SJCRH30 (cell line): ENCODE measurements around the gene ELMOD2. TPM values are rescaled to one million over a fixed set of nuclear protein-coding genes. Genes with fewer than 3 reads are reported as not detected.
"Not testable (repeated sequence)": the region's sequence is repeated elsewhere in the genome, so short reads cannot be mapped to it uniquely, and the experiment has no call there.

Source experiments
- DNase-seq, 2 experiments: peaks; one replicate each; pipeline ENCODE4 v3.0.0-alpha.2; 2015 to 2020
- H3K27ac ChIP-seq: fragments of 250-450 bp; sonication (Bioruptor Pico); 2 replicates; pipeline ENCODE4 v1.5.1; 2020; ENCODE audit warnings: mild to moderate bottlenecking, moderate library complexity
- H3K27me3 ChIP-seq: fragments of 250-450 bp; sonication (Bioruptor Pico); 2 replicates; pipeline ENCODE4 v1.5.1; 2020; ENCODE audit warnings: mild to moderate bottlenecking, moderate library complexity
- H3K36me3 ChIP-seq: fragments of 250-450 bp; sonication (Bioruptor Pico); 2 replicates; pipeline ENCODE4 v1.5.1; 2020; ENCODE audit warnings: mild to moderate bottlenecking, moderate library complexity
- H3K4me1 ChIP-seq: fragments of 250-450 bp; sonication (Bioruptor Pico); 2 replicates; pipeline ENCODE4 v1.5.1; 2020; ENCODE audit warnings: mild to moderate bottlenecking, moderate library complexity
- H3K4me3 ChIP-seq: fragments of 250-450 bp; sonication (Bioruptor Pico); 2 replicates; pipeline ENCODE4 v1.5.1; 2020; ENCODE audit warnings: mild to moderate bottlenecking, moderate library complexity
- H3K9me3 ChIP-seq: fragments of 250-450 bp; sonication (Bioruptor Pico); replicated peaks from 2 replicates; pipeline ENCODE4 v1.5.1; 2020; ENCODE audit warnings: mild to moderate bottlenecking, moderate library complexity
- total RNA-seq: library from RNA; depleted of rRNA; stranded (reverse); fragments of >200 nt; shearing (Covaris generic); gene quantifications from 2 replicates; pipeline ENCODE4 v1.2.3, GENCODE V29; 2014; rRNA removed

The ELMOD2 gene
- 23.2 and 26.9 TPM in 2 replicates for total RNA-seq

- Histone ChIP-seq H3K27me3 (no peaks in the 10 kb centered on the region), H3K27ac (peak within 1 kb of the TSS; percentile 87), H3K9me3 (no peaks in the 10 kb centered on the region), H3K4me3 (peak within 1 kb of the TSS; percentile 78), H3K4me1 (no peaks in the 10 kb centered on the region), H3K36me3 (peaks cover 6% of the 10 kb centered on the region)
- DNase-seq = peak; percentile 97 to 98
Measured at GRCh38 chr4:140523857-140524742, at the start of gene ELMOD2. TSS of gene ELMOD2 (plus strand) at chr4:140524168. CDS start at chr4:140525429, 1,261 bp downstream.

GRCh38 chr4:140483445-140483844, 40.5 kb upstream of the ELMOD2 start:
- no peak overlapping the region for H3K27ac ChIP-seq
- no peaks in the 10 kb centered on the region for H3K9me3 ChIP-seq
- no peaks in the 10 kb centered on the region for H3K27me3 ChIP-seq
- H3K4me1 ChIP-seq = no peaks in the 10 kb centered on the region
- no peak overlapping the region for H3K4me3 ChIP-seq
- no peak for DNase-seq
- no peaks in the 10 kb centered on the region for H3K36me3 ChIP-seq

GRCh38 chr4:140485939-140486338, 38.0 kb upstream of the ELMOD2 start:
- Histone ChIP-seq H3K4me3 (no peak overlapping the region), H3K27me3 (no peaks in the 10 kb centered on the region), H3K36me3 (no peaks in the 10 kb centered on the region), H3K9me3 (no peaks in the 10 kb centered on the region), H3K4me1 (no peaks in the 10 kb centered on the region), H3K27ac (no peak overlapping the region)
- no peak for DNase-seq

- H3K27me3 ChIP-seq = no peaks in the 10 kb centered on the region
- no peak overlapping the region for H3K4me3 ChIP-seq
- no peaks in the 10 kb centered on the region for H3K4me1 ChIP-seq
Measured at GRCh38 chr4:140497405-140497746, 26.6 kb upstream of the ELMOD2 start.

GRCh38 chr4:140497747-140498636, 26.0 kb upstream of the ELMOD2 start, which contains the start of gene MGAT4D:
TSS of gene MGAT4D (minus strand) at chr4:140498293. CDS start at chr4:140498222, 71 bp downstream.
- H3K4me3 ChIP-seq = no peak within 1 kb of the TSS
- H3K9me3 ChIP-seq = no peaks in the 10 kb centered on the region
- DNase-seq = no peak
- H3K27ac ChIP-seq = no peak within 1 kb of the TSS
- H3K36me3 ChIP-seq = no peaks in the 10 kb centered on the region
- no peaks in the 10 kb centered on the region for H3K27me3 ChIP-seq
- no peaks in the 10 kb centered on the region for H3K4me1 ChIP-seq

More at GRCh38 chr4:140497405-140497746, 26.6 kb upstream of the ELMOD2 start:
- Histone ChIP-seq H3K27ac (no peak overlapping the region), H3K36me3 (no peaks in the 10 kb centered on the region), H3K9me3 (no peaks in the 10 kb centered on the region)
- DNase-seq = no peak

GRCh38 chr4:140499391-140499790, 24.6 kb upstream of the ELMOD2 start:
- Histone ChIP-seq H3K4me3 (no peak overlapping the region), H3K27me3 (no peaks in the 10 kb centered on the region), H3K27ac (no peak overlapping the region), H3K4me1 (no peaks in the 10 kb centered on the region), H3K36me3 (no peaks in the 10 kb centered on the region), H3K9me3 (no peaks in the 10 kb centered on the region)
- DNase-seq = no peak

GRCh38 chr4:140504261-140504660, 19.7 kb upstream of the ELMOD2 start:
- Histone ChIP-seq H3K27ac (no peak overlapping the region), H3K9me3 (no peaks in the 10 kb centered on the region), H3K4me1 (no peaks in the 10 kb centered on the region), H3K27me3 (no peaks in the 10 kb centered on the region), H3K36me3 (no peaks in the 10 kb centered on the region), H3K4me3 (no peak overlapping the region)
- no peak for DNase-seq

GRCh38 chr4:140513765-140514164, 10.2 kb upstream of the ELMOD2 start:
- not testable (repeated sequence) for H3K4me3 ChIP-seq, H3K27ac ChIP-seq, H3K36me3 ChIP-seq, H3K27me3 ChIP-seq, DNase-seq, H3K4me1 ChIP-seq, H3K9me3 ChIP-seq

GRCh38 chr4:140515423-140515822, 8.5 kb upstream of the ELMOD2 start:
- no peaks in the 10 kb centered on the region for H3K4me1 ChIP-seq
- no peak overlapping the region for H3K27ac ChIP-seq
- H3K27me3 ChIP-seq = no peaks in the 10 kb centered on the region
- H3K36me3 ChIP-seq = no peaks in the 10 kb centered on the region
- H3K4me3 ChIP-seq = no peak overlapping the region
- no peaks in the 10 kb centered on the region for H3K9me3 ChIP-seq
- no peak for DNase-seq

GRCh38 chr4:140523370-140523856, 555 bp upstream of the ELMOD2 start:
- no peak for DNase-seq
- Histone ChIP-seq H3K36me3 (peaks cover 6% of the 10 kb centered on the region), H3K9me3 (no peaks in the 10 kb centered on the region), H3K27me3 (no peaks in the 10 kb centered on the region), H3K4me1 (no peaks in the 10 kb centered on the region), H3K27ac (no peak overlapping the region), H3K4me3 (peak overlapping the region; percentile 78)

- Histone ChIP-seq H3K27ac (no peak overlapping the region), H3K27me3 (no peaks in the 10 kb centered on the region), H3K4me1 (no peaks in the 10 kb centered on the region), H3K9me3 (no peaks in the 10 kb centered on the region), H3K4me3 (no peak overlapping the region), H3K36me3 (peaks cover 6% of the 10 kb centered on the region)
- DNase-seq = no peak
Measured at GRCh38 chr4:140529434-140529833, 5.5 kb downstream of the ELMOD2 start.

- DNase-seq = no peak
- Histone ChIP-seq H3K36me3 (peaks cover 2% of the 10 kb centered on the region; the same call in 1 of the 2 replicates), H3K4me1 (no peaks in the 10 kb centered on the region), H3K27me3 (no peaks in the 10 kb centered on the region), H3K4me3 (no peak overlapping the region), H3K9me3 (no peaks in the 10 kb centered on the region), H3K27ac (no peak overlapping the region)
Measured at GRCh38 chr4:140533951-140534480, 10.0 kb downstream of the ELMOD2 start.

GRCh38 chr4:140556372-140557085, 32.6 kb downstream of the ELMOD2 start:
- Histone ChIP-seq H3K27ac (no peak overlapping the region), H3K4me1 (peaks cover 2% of the 10 kb centered on the region; the same call in 1 of the 2 replicates), H3K36me3 (no peaks in the 10 kb centered on the region), H3K9me3 (no peaks in the 10 kb centered on the region), H3K27me3 (no peaks in the 10 kb centered on the region), H3K4me3 (no peak overlapping the region)
- no peak for DNase-seq

- no peak overlapping the region for H3K27ac ChIP-seq
- H3K4me3 ChIP-seq = no peak overlapping the region
- H3K27me3 ChIP-seq = no peaks in the 10 kb centered on the region
- no peaks in the 10 kb centered on the region for H3K9me3 ChIP-seq
- no peaks in the 10 kb centered on the region for H3K36me3 ChIP-seq
- peaks cover 2% of the 10 kb centered on the region; the same call in 1 of the 2 replicates for H3K4me1 ChIP-seq
- DNase-seq = peak in 1 of 2 experiments; percentile 20
Measured at GRCh38 chr4:140557831-140558435, 34.0 kb downstream of the ELMOD2 start.
